Measurements from ENCODE around the gene SMARCC2.

Gene SMARCC2

GRCh38 chr12:56152132-56152755, 37.0 kb downstream of the SMARCC2 start, which contains the start of gene MYL6B:
Gene MYL6B (plus strand): TSS chr12:56152587. CDS start chr12:56153919, 1,332 bp downstream.
- DNase-seq (ENCODE audit: low read depth): peak; percentile 58

GRCh38 chr12:56151672-56152131, 37.6 kb downstream of the SMARCC2 start:
- DNase-seq (ENCODE audit: low read depth): no peak

GRCh38 chr12:56150563-56150962, 38.7 kb downstream of the SMARCC2 start:
- DNase-seq (ENCODE audit: low read depth): no peak

- DNase-seq (ENCODE audit: low read depth): no peak
Measured at GRCh38 chr12:56146492-56147460, 42.5 kb downstream of the SMARCC2 start.

GRCh38 chr12:56145217-56145616, 44.1 kb downstream of the SMARCC2 start:
- no peak for DNase-seq (ENCODE audit: low read depth)

- DNase-seq (ENCODE audit: low read depth): no peak
Measured at GRCh38 chr12:56143870-56144269, 45.4 kb downstream of the SMARCC2 start.

- no peak for DNase-seq (ENCODE audit: low read depth)
Measured at GRCh38 chr12:56143217-56143616, 46.1 kb downstream of the SMARCC2 start.

- no peak for DNase-seq (ENCODE audit: low read depth)
Measured at GRCh38 chr12:56141946-56142784, 47.1 kb downstream of the SMARCC2 start.

- no peak for DNase-seq (ENCODE audit: low read depth)
Measured at GRCh38 chr12:56137853-56138571, 51.3 kb downstream of the SMARCC2 start.

- DNase-seq (ENCODE audit: low read depth): no peak
Measured at GRCh38 chr12:56134897-56135296, 54.4 kb downstream of the SMARCC2 start.

GRCh38 chr12:56130876-56131275, 58.4 kb downstream of the SMARCC2 start:
- no peak for DNase-seq (ENCODE audit: low read depth)

- no peak for DNase-seq (ENCODE audit: low read depth)
Measured at GRCh38 chr12:56129942-56130495, 59.3 kb downstream of the SMARCC2 start.

GRCh38 chr12:56129206-56129941, 59.9 kb downstream of the SMARCC2 start:
- no peak for DNase-seq (ENCODE audit: low read depth)

GRCh38 chr12:56128670-56129205, 60.5 kb downstream of the SMARCC2 start:
- DNase-seq (ENCODE audit: low read depth): no peak

- DNase-seq (ENCODE audit: low read depth): peak; percentile 98
Measured at GRCh38 chr12:56127888-56128669, 61.2 kb downstream of the SMARCC2 start, which contains the start of gene ESYT1. Gene ESYT1 (plus strand): TSS chr12:56128267. CDS start chr12:56128320, 53 bp downstream.

GRCh38 chr12:56127485-56127887, 61.8 kb downstream of the SMARCC2 start:
- DNase-seq (ENCODE audit: low read depth): no peak

- DNase-seq (ENCODE audit: low read depth): no peak
Measured at GRCh38 chr12:56126732-56127239, 62.5 kb downstream of the SMARCC2 start.

GRCh38 chr12:56124133-56124532, 65.2 kb downstream of the SMARCC2 start:
- no peak for DNase-seq (ENCODE audit: low read depth)

GRCh38 chr12:56122637-56123036, 66.6 kb downstream of the SMARCC2 start:
- no peak for DNase-seq (ENCODE audit: low read depth)

Measured in non-pigmented ciliary epithelial cell (primary cell).